K562 (cell line): ENCODE data around the gene ATXN1L.

Experiments
- CC2D1A ChIP-seq: fragments of 450-650 bp; IDR thresholded peaks from 2 replicates; pipeline ENCODE4 v1.6.1; 2017; ENCODE audit warnings: mild to moderate bottlenecking
- JUNB ChIP-seq: fragments of 450-650 bp; formaldehyde crosslinking; conservative IDR thresholded peaks from 2 replicates; pipeline ENCODE4 v1.4.0; 2020; ENCODE audit warnings: mild to moderate bottlenecking
- POLR2AphosphoS5 ChIP-seq: IDR thresholded peaks from 2 replicates; pipeline ENCODE4 v1.6.1; 2011; ENCODE audit warnings: mild to moderate bottlenecking, low read depth, low read length, moderate library complexity; ENCODE audit not compliant: control insufficient read depth, insufficient read depth
- TAF9B ChIP-seq: fragments of 450-650 bp; IDR thresholded peaks from 2 replicates; pipeline ENCODE4 v1.6.1; 2018; ENCODE audit warnings: mild to moderate bottlenecking; ENCODE audit not compliant: partially characterized antibody
- TBP ChIP-seq: optimal IDR thresholded peaks from 2 replicates; pipeline ENCODE3; 2011; ENCODE audit warnings: low read depth, low read length, improper control_type of control experiment
- YY1 ChIP-seq, 3 experiments: IDR thresholded peaks; 2 replicates each; pipeline ENCODE4 v1.6.1; 2011; ENCODE audit warnings: low read length in 2 of 3, mild to moderate bottlenecking in 2 of 3, moderate library complexity in 2 of 3, borderline replicate concordance in 1 of 3, control low read depth in 1 of 3, low read depth in 1 of 3; ENCODE audit not compliant: insufficient read depth in 3 of 3, insufficient replicate concordance in 2 of 3, control insufficient read depth in 1 of 3, insufficient read length in 1 of 3; ENCODE audit errors: extremely low read depth in 1 of 3
- ZBTB8A ChIP-seq: fragments of 450-650 bp; IDR thresholded peaks from 2 replicates; pipeline ENCODE4 v1.6.1; 2018; ENCODE audit warnings: mild to moderate bottlenecking, moderate library complexity; ENCODE audit not compliant: partially characterized antibody
- ZNF134 ChIP-seq: fragments of 250-450 bp; sonication (Bioruptor Pico); conservative IDR thresholded peaks from 2 replicates; pipeline ENCODE4 v1.4.0; 2020
- TF ChIP-seq, protein P1 (sequence below): IDR thresholded peaks from 2 replicates; pipeline ENCODE4 v1.6.1; 2016; ENCODE audit warnings: missing genetic modification characterization, missing compliant biosample characterization

DNA sequence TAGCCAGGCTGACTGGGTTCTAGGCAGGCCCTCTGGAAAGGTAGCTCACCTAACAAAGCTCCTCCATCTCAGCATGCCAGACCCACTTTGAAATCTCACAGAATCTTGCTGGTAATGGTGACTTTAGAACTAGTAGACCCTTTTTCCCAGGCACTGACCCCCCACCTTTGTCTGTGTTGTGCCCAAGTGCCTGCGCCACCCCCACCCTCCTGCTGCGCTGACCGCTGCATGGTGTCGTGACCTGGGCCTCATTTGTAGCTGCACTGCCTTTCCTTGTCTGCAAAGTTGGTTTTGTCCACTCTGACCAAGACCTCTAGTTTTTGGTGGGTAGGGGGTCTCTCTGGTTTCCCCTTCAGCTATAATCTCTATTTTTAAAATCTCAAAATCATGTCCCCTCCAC is 6.8 kb downstream of the ATXN1L start:
- TF ChIP-seq TBP, result no peak
- no peak for TF ChIP-seq POLR2AphosphoS5
- no peak for TF ChIP-seq YY1 (IDR thresholded peaks at IDR 0.05; ENCODE audit: borderline replicate concordance in 1 of 3, control insufficient read depth in 1 of 3, extremely low read depth in 1 of 3, insufficient read depth in 3 of 3, insufficient read length in 1 of 3, insufficient replicate concordance in 2 of 3, low read depth in 1 of 3, low read length in 2 of 3)
- TF ChIP-seq TAF9B, result no peak
- no peak for TF ChIP-seq CC2D1A
- TF ChIP-seq ZBTB8A, result no peak
- no peak for TF ChIP-seq ZNF134 (CRISPR knock-in tag)
- no peak for TF ChIP-seq JUNB
- TF ChIP-seq, protein P1, sequence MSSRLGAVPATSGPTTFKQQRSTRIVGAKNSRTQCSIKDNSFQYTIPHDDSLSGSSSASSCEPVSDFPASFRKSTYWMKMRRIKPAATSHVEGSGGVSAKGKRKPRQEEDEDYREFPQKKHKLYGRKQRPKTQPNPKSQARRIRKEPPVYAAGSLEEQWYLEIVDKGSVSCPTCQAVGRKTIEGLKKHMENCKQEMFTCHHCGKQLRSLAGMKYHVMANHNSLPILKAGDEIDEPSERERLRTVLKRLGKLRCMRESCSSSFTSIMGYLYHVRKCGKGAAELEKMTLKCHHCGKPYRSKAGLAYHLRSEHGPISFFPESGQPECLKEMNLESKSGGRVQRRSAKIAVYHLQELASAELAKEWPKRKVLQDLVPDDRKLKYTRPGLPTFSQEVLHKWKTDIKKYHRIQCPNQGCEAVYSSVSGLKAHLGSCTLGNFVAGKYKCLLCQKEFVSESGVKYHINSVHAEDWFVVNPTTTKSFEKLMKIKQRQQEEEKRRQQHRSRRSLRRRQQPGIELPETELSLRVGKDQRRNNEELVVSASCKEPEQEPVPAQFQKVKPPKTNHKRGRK (tag), result no peak
